Coronary artery (tissue), 2 donors: ENCODE measurements around the gene HBEGF.

Experiments used
- DNase-seq: peaks from one replicate; pipeline ENCODE4 v3.0.0-alpha.2; 2017; ENCODE audit warnings: low spot score
- H3K27ac ChIP-seq, 2 donors: fragments of 200-600 bp; sonication (generic); one replicate each; pipeline ENCODE4 v1.5.1; 2016 to 2019
- H3K4me3 ChIP-seq: fragments of 200-600 bp; sonication (generic); 2 replicates; pipeline ENCODE4 v1.5.1; 2016; ENCODE audit warnings: mild to moderate bottlenecking, moderate library complexity
- TF ChIP-seq, protein P1 (sequence below): fragments of 200-600 bp; sonication (generic); IDR thresholded peaks from one replicate; pipeline ENCODE4 v1.5.1; 2019; ENCODE audit warnings: antibody characterized with exemption

HBEGF gene

GRCh38 chr5:140295414-140295813 lies 51.0 kb downstream of the HBEGF start:
- no peak for DNase-seq
- Histone ChIP-seq H3K27ac (peak overlapping the region in 1 of 2 donors; percentile 64), H3K4me3 (no peak overlapping the region)
- TF ChIP-seq, protein P1, sequence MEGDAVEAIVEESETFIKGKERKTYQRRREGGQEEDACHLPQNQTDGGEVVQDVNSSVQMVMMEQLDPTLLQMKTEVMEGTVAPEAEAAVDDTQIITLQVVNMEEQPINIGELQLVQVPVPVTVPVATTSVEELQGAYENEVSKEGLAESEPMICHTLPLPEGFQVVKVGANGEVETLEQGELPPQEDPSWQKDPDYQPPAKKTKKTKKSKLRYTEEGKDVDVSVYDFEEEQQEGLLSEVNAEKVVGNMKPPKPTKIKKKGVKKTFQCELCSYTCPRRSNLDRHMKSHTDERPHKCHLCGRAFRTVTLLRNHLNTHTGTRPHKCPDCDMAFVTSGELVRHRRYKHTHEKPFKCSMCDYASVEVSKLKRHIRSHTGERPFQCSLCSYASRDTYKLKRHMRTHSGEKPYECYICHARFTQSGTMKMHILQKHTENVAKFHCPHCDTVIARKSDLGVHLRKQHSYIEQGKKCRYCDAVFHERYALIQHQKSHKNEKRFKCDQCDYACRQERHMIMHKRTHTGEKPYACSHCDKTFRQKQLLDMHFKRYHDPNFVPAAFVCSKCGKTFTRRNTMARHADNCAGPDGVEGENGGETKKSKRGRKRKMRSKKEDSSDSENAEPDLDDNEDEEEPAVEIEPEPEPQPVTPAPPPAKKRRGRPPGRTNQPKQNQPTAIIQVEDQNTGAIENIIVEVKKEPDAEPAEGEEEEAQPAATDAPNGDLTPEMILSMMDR = no peak

DNA sequence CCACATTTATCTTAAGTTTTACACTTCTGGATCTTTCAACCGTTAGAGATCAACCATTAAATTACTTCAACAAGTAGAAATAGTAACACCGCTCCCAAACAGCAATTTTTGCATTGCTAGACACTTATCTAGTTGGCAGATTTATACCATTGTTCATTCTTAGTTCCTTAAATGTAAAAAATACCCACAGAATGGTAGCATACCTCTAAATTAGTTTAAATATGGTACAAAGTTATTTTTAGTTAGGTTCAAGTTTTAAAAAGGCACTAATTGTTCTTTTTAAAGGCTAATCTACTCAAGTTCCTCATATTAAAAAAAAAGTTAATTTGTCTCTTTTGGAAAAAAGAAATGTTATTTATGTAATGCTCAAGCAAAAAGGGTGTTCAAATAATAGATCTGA lies 51.6 kb downstream of the HBEGF start:
- TF ChIP-seq, protein P1 = no peak
- Histone ChIP-seq H3K4me3 (no peak overlapping the region), H3K27ac (peak overlapping the region; percentile 20 to 64)
- no peak for DNase-seq

DNA sequence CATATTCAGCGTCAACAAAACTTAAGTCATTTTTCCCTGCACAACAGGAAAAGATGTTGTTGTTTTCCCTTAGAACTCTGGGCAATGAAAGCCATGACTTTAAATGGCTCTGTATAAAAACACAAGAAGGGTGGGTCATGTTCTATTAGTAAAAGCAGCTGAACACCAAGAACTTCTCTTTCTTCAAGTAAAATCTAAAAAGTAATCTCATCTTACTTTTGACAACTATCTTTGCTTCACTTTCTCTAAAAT lies 52.6 kb downstream of the HBEGF start:
- TF ChIP-seq, protein P1 = no peak
- H3K4me3 ChIP-seq = no peak overlapping the region
- DNase-seq = no peak
- H3K27ac ChIP-seq = peak overlapping the region; percentile 64 to 81

- Histone ChIP-seq H3K4me3 (peak overlapping the region; percentile 7), H3K27ac (peak overlapping the region; percentile 64 to 81)
- TF ChIP-seq, protein P1 = no peak
- no peak for DNase-seq
Observed at GRCh38 chr5:140293091-140293848, 53.1 kb downstream of the HBEGF start.

DNA sequence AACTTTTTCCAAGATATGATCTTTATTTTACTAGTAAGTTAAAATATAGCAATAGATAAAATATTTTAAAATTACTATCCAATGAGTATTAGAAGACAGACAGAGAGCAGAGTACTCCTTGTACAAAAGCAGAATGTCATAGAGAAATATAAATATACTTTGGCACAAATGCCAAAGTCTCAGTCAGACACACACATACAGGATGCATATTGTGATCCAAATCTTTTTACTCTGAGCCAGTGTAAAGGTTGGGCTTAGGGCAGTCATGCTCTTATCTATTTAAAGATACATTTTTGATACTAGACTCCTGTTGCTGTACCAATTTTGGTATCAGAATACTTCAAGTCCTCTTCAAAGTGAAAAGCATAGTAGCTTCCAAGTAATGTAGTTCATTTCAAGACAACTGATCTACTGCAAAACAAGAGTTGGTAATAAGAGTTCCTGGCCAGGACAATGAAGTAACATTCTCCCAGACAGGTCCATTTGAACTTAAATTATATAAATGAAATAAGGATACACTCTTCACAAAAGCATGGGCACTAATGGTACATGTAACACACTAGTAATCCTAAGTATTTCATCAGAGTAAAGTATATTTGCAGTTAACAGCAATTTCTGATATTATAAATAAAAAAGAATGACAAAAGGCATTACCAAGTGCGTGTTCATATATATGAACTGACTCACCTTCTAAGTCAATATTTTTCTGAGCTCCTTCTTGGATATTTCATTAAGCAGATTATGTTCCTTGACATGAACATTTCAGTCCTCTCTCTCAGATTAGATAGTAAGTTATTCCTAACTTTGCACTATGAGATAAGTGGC lies 54.0 kb downstream of the HBEGF start:
- Histone ChIP-seq H3K27ac (peak overlapping the region; percentile 64 to 81), H3K4me3 (peak overlapping the region; percentile 7)
- DNase-seq = no peak
- TF ChIP-seq, protein P1 = no peak

GRCh38 chr5:140287801-140288521 lies 58.4 kb downstream of the HBEGF start:
- Histone ChIP-seq H3K4me3 (no peak overlapping the region), H3K27ac (no peak overlapping the region)
- TF ChIP-seq, protein P1 = no peak
- DNase-seq = no peak
